Fibroblast of skin of right biceps (primary cell): Measurements from ENCODE around the gene ARHGAP15.
"Not testable (repeated sequence)": the region's sequence is repeated elsewhere in the genome, so short reads cannot be mapped to it uniquely, and the experiment has no call there.

Source experiments
- DNase-seq: peaks from one replicate; pipeline ENCODE4 v3.0.0-alpha.2; 2013

The ARHGAP15 gene

GRCh38 chr2:143499061-143499460, 369.8 kb downstream of the ARHGAP15 start:
- DNase-seq, result no peak

- DNase-seq, result no peak
These were observed 372.0 kb downstream of the ARHGAP15 start for GRCh38 chr2:143501106-143501676.

GRCh38 chr2:143503280-143503679, 374.1 kb downstream of the ARHGAP15 start:
- no peak for DNase-seq

- no peak for DNase-seq
These were observed 375.2 kb downstream of the ARHGAP15 start for GRCh38 chr2:143504397-143504796.

GRCh38 chr2:143505542-143505941, 376.3 kb downstream of the ARHGAP15 start:
- DNase-seq, result peak; percentile 68

GRCh38 chr2:143513081-143513480, 383.9 kb downstream of the ARHGAP15 start:
- peak; percentile 65 for DNase-seq

GRCh38 chr2:143514413-143514812, 385.2 kb downstream of the ARHGAP15 start:
- no peak for DNase-seq

GRCh38 chr2:143515318-143515717, 386.1 kb downstream of the ARHGAP15 start:
- DNase-seq, result no peak

GRCh38 chr2:143519521-143519920, 390.3 kb downstream of the ARHGAP15 start:
- DNase-seq, result no peak

- no peak for DNase-seq
These were observed 392.2 kb downstream of the ARHGAP15 start for GRCh38 chr2:143521396-143521795.

GRCh38 chr2:143522699-143523098, 393.5 kb downstream of the ARHGAP15 start:
- no peak for DNase-seq

- DNase-seq, result peak; percentile 63
These were observed 394.9 kb downstream of the ARHGAP15 start for GRCh38 chr2:143524119-143524553.

GRCh38 chr2:143524559-143525401, 395.6 kb downstream of the ARHGAP15 start:
- DNase-seq, result peak; percentile 36

GRCh38 chr2:143525402-143525860, 396.2 kb downstream of the ARHGAP15 start:
- DNase-seq, result no peak

- no peak for DNase-seq
These were observed 397.3 kb downstream of the ARHGAP15 start for GRCh38 chr2:143526498-143526897.

- peak; percentile 78 for DNase-seq
These were observed 398.8 kb downstream of the ARHGAP15 start for GRCh38 chr2:143528021-143528420.

GRCh38 chr2:143529118-143529720, 400.0 kb downstream of the ARHGAP15 start:
- DNase-seq, result no peak

GRCh38 chr2:143530758-143531157, 401.5 kb downstream of the ARHGAP15 start:
- no peak for DNase-seq

GRCh38 chr2:143532061-143532460, 402.8 kb downstream of the ARHGAP15 start:
- DNase-seq, result no peak

GRCh38 chr2:143533846-143534245, 404.6 kb downstream of the ARHGAP15 start:
- DNase-seq, result no peak

- DNase-seq, result no peak
These were observed 406.6 kb downstream of the ARHGAP15 start for GRCh38 chr2:143535802-143536201.

- DNase-seq, result not testable (repeated sequence)
These were observed 412.7 kb downstream of the ARHGAP15 start for GRCh38 chr2:143541899-143542298.

- DNase-seq, result no peak
These were observed 416.1 kb downstream of the ARHGAP15 start for GRCh38 chr2:143545059-143545948.
